ENCODE results near the gene NFE2. TPM values are rescaled to one million over a fixed set of nuclear protein-coding genes. Genes with fewer than 3 reads are reported as not detected.

Gene NFE2
- total RNA-seq, 2 experiments from 2014 or later: not detected

DNA sequence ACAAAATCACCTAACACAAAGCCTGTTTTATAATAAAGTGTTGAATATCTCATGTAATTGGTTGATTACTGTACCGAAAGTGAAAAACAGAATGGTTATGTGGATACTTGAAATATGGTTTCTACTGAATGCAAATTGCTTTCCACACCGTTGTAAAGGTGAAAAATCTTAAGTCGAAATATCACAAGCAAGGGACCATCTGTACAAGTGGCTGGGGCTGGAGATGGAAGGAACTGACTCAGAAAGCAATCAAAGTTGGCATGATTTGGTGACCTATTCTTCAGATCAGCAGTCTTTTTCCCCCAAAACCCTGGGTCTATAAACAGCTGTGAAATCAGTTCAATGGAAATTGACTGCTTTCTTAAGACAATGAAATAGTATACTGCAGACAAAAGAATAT is 24.4 kb downstream of the NFE2 start:
- Mint-ChIP-seq H3K27ac (no peak overlapping the region), H3K27me3 (no peaks in the 10 kb centered on the region), H3K4me3 (peak overlapping the region; percentile 37), H3K4me1 (peaks cover 54% of the 10 kb centered on the region), H3K36me3 (ENCODE audit: low read depth) (peaks cover 29% of the 10 kb centered on the region), H3K9me3 (no peaks in the 10 kb centered on the region)
- ChIA-PET POLR2A (no interaction called here), CTCF (interaction anchor here (1.3 to 1.7 kb wide), 2 partner anchors 10 to 23 kb away, joined by 4 to 5 read pairs; no protein-coding TSS in a partner anchor)
- no peak for DNase-seq

DNA sequence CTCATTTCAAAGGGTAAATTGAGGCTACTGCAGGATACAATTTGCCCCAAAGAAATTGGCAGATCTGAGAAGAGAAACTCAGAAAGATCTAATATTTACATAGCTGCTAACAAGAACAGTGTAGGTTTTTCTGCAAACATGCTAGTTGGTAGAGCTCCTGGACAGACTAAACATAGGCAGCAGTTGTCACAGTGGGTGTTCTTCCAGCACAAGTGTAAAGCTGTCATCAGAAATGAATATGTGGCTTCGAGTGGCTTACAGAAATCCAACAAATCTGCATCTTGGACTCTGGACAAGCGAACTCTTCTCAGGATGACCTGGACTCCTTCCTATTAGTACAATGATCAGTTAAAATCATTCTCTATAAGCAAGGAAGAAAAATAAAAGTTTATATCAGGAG is 26.8 kb downstream of the NFE2 start:
- H3K4me3 Mint-ChIP-seq: no peak overlapping the region
- no peak overlapping the region for H3K27ac Mint-ChIP-seq
- H3K4me1 Mint-ChIP-seq: peaks cover 57% of the 10 kb centered on the region
- H3K9me3 Mint-ChIP-seq: no peaks in the 10 kb centered on the region
- no peaks in the 10 kb centered on the region for H3K27me3 Mint-ChIP-seq
- H3K36me3 Mint-ChIP-seq (ENCODE audit: low read depth): peaks cover 31% of the 10 kb centered on the region
- CTCF ChIA-PET: interaction anchor here (1.1 to 1.5 kb wide), 2 partner anchors 19 to 46 kb away, joined by 3 to 4 read pairs; no protein-coding TSS in a partner anchor
- no peak for DNase-seq
- POLR2A ChIA-PET: no interaction called here

DNA sequence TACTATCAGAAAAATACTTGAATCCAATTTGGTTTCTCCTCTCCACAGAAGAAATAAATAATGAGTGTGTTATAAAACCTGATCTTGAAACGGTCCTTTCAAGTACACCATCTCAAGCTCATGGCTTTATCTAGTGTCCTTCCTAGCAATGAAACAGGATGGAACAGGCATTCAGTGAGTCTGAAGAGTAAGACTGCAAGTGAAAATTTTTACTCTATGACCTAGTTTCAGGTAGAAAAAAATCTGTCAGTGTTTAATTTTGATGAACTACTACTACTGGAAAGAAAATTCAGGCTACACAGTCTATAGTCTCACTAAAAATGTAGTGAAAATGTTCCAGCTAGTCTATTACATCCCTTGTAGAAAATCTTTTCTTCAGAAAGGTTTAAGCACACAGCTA is 28.6 kb downstream of the NFE2 start:
- peaks cover 43% of the 10 kb centered on the region for H3K4me1 Mint-ChIP-seq

DNA sequence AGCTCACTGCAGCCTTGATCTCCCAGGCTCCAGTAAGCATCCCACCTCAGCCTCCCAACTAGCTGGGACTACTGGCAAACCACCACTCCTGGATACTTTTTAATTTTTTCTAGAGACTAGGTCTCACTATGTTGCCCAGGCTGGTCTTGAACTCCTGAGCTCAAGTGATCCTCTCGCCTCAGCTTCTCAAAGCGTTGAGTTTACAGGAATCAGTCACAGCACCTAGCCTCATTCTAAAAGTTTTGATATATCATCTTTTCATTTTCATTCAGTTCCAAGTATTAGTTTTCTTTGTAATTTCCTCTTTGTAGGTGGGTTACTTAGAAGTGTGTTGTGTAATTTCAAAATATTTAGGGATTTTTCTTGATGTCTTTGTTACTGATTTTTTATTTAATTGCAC is 30.5 kb downstream of the NFE2 start:
- H3K27ac Mint-ChIP-seq: no peak overlapping the region
- no peak for DNase-seq
- peaks cover 35% of the 10 kb centered on the region for H3K4me1 Mint-ChIP-seq
- no peak overlapping the region for H3K4me3 Mint-ChIP-seq
- ChIA-PET CTCF (no interaction called here), POLR2A (no interaction called here)
- H3K9me3 Mint-ChIP-seq: no peaks in the 10 kb centered on the region
- H3K27me3 Mint-ChIP-seq: no peaks in the 10 kb centered on the region
- peaks cover 31% of the 10 kb centered on the region for H3K36me3 Mint-ChIP-seq (ENCODE audit: low read depth)

More for the DNA sequence above, 28.6 kb downstream of the NFE2 start:
- ChIA-PET POLR2A (interaction anchor here (1.0 kb wide), 1 partner anchor 9 kb away, joined by 4 read pairs; no protein-coding TSS in a partner anchor), CTCF (interaction anchor here (0.8 kb wide), 1 partner anchor 14 kb away, joined by 3 read pairs; no protein-coding TSS in a partner anchor)
- Mint-ChIP-seq H3K9me3 (no peaks in the 10 kb centered on the region), H3K36me3 (ENCODE audit: low read depth) (peaks cover 33% of the 10 kb centered on the region), H3K4me3 (no peak overlapping the region), H3K27ac (no peak overlapping the region), H3K27me3 (no peaks in the 10 kb centered on the region)
- no peak for DNase-seq

DNA sequence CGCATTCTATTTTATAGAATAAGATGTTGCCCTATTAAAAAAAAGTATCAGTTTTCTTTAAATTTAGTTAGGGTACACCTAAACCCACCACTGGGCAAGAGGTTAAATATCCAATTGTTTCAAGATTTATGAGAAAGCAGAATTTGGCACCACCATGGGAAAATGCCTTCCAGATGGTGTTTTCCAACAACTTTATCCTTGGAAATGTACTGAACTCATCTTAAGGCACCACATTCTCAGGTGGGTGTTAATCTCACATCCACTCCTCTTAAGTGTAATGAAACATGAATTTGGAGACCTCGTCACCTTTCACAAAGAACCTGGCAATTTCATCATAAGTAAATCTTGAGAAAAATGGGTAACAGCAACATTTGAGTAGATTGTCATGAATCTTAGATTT is 34.0 kb downstream of the NFE2 start:
- Mint-ChIP-seq H3K27ac (no peak overlapping the region), H3K4me3 (no peak overlapping the region), H3K9me3 (no peaks in the 10 kb centered on the region), H3K27me3 (no peaks in the 10 kb centered on the region), H3K36me3 (ENCODE audit: low read depth) (peaks cover 18% of the 10 kb centered on the region), H3K4me1 (peaks cover 21% of the 10 kb centered on the region)
- POLR2A ChIA-PET: no interaction called here
- no peak for DNase-seq
- CTCF ChIA-PET: interaction anchor here (0.9 kb wide), 1 partner anchor 15 kb away, joined by 3 read pairs; no protein-coding TSS in a partner anchor

DNA sequence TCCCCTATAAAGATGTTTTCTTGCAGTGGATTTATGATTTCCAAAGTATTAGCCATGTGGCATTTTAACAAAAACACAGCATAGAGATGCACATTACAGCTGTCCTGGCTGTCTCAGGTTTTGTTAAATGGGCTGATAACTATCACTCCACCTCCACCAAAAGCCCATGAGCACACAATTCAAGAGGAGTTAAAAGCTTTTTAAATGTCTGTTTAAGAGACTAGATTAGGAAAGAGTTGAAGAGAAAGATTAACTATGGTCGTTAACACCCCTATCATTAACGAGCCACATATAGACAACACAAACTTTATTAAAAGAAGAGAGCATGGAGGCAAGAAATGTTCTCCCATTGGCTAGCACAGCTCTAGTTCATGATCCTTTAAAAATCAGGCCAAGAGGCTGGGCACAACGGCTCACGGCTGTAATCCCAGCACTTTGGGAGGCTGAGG is 35.4 kb downstream of the NFE2 start:
- Mint-ChIP-seq H3K36me3 (ENCODE audit: low read depth) (peaks cover 19% of the 10 kb centered on the region), H3K9me3 (no peaks in the 10 kb centered on the region), H3K4me3 (no peak overlapping the region), H3K27me3 (no peaks in the 10 kb centered on the region), H3K27ac (no peak overlapping the region), H3K4me1 (peaks cover 23% of the 10 kb centered on the region)
- ChIA-PET POLR2A (interaction anchor here (0.7 kb wide), 1 partner anchor 34 kb away, joined by 6 read pairs; no protein-coding TSS in a partner anchor), CTCF (interaction anchor here (0.9 to 2.4 kb wide), 5 partner anchors 10 to 97 kb away, joined by 3 to 12 read pairs (median 3); no protein-coding TSS in a partner anchor)
- DNase-seq: no peak

DNA sequence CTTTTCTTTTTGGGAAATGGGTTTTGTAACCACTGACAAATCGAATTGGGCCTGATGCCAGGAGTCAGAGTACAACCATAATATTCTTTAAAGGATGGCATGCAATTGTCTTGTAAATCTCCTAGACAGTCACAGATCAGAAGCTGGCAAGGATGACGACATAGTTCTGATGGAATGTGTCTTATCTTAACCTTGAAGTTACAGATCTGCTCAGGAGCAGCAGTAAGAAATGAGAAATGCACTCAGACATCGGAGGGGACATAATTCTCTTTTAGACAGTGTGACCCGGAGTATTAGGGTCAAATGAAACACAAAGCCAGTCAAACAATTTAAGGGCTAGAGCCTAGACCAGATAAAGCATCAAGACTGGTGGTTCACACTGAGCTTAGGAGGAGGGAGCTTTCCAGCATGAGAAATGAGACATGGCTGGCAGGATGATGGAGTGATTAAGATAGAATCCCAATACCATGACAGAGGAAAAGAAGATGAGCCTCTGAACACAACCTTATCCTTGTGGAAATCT is 38.4 kb downstream of the NFE2 start:
- Mint-ChIP-seq H3K27ac (no peak overlapping the region), H3K9me3 (no peaks in the 10 kb centered on the region), H3K4me1 (peaks cover 42% of the 10 kb centered on the region), H3K27me3 (no peaks in the 10 kb centered on the region), H3K4me3 (no peak overlapping the region), H3K36me3 (ENCODE audit: low read depth) (peaks cover 26% of the 10 kb centered on the region)
- CTCF ChIA-PET: interaction anchor here (1.9 to 2.0 kb wide), 2 partner anchors 9 to 62 kb away, joined by 4 to 9 read pairs; partner anchors contain the start of gene COPZ1
- no peak for DNase-seq
- POLR2A ChIA-PET: no interaction called here

DNA sequence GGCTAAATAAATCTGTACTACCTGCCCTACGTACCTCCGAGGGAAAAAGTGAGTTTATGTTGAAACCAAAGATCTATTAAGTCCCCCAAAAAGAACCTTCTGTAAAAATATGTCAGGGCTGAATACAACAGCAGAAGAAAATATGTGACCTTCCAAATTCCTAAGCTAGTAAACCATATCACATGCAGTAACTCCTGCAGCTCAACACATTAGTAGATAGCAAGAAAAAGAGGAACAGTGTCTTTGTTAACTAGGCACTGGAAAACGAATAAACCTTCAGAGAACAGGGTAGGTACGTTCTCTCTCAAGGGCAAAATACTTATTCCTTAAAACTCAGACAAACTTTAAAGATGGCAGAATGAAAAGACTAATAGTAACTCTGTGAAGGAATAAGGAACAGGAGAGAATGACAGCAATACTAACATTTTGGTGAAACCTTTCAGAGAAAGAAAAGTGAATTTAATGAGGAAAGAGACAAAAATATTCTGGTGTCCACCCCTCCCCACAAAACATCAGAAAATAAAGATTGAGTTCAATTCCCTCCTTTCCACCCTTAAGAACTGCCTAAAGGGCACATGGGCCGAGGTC is 38.9 kb downstream of the NFE2 start:
- Mint-ChIP-seq H3K9me3 (no peaks in the 10 kb centered on the region), H3K27me3 (no peaks in the 10 kb centered on the region), H3K4me3 (no peak overlapping the region), H3K4me1 (peaks cover 40% of the 10 kb centered on the region), H3K27ac (no peak overlapping the region), H3K36me3 (ENCODE audit: low read depth) (peaks cover 28% of the 10 kb centered on the region)
- DNase-seq: no peak
- POLR2A ChIA-PET: no interaction called here
- CTCF ChIA-PET: interaction anchor here (1.9 to 2.0 kb wide), 2 partner anchors 8 to 63 kb away, joined by 4 to 9 read pairs; partner anchors contain the start of gene COPZ1

DNA sequence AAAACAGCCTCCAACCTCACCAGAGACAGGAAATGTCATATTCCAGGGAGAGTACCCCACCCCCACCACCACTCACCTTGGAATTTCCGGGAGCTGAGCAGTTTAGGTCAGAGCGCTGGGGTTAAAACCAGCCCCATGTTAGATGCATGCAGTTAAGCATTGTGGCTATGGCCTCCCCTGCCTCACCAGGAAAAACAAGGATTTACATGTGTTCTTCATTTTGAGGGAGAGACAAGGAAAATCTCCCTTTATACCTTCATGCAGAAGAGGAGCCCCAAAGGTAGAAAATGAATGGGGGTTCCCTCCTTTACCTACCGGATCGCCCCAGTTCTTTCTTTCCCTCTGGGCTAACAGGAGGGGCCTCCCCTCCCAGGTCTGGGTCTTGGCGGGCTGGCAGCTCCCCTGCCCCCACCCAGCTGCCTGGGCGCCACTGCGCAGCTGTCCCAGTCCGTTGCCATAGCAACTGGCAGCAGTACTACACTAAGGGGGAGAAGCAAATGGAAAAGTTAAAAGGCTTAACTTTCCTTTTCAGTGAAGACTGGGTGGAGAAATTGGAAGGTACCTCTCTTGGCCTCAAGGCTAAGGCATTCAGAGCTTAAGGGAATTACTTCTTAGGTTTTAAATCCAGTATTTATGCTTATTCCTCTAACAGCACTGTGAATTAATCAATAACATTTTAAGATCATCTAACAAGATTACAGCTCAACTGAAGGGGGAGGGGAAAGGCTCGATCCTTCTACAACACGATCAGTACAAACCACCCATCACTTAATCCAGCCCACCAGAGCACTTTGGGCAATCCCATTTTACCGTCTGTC is 41.4 kb downstream of the NFE2 start:
- ChIA-PET CTCF (interaction anchor here (0.6 to 1.7 kb wide), 3 partner anchors 10 to 120 kb away, joined by 3 to 5 read pairs (median 4); no protein-coding TSS in a partner anchor), POLR2A (no interaction called here)
- no peak overlapping the region for H3K4me3 Mint-ChIP-seq
- H3K9me3 Mint-ChIP-seq: no peaks in the 10 kb centered on the region
- H3K27ac Mint-ChIP-seq: peak overlapping the region; percentile 54
- H3K4me1 Mint-ChIP-seq: peaks cover 33% of the 10 kb centered on the region
- peaks cover 39% of the 10 kb centered on the region for H3K36me3 Mint-ChIP-seq (ENCODE audit: low read depth)
- H3K27me3 Mint-ChIP-seq: no peaks in the 10 kb centered on the region
- DNase-seq: peak; percentile 50

DNA sequence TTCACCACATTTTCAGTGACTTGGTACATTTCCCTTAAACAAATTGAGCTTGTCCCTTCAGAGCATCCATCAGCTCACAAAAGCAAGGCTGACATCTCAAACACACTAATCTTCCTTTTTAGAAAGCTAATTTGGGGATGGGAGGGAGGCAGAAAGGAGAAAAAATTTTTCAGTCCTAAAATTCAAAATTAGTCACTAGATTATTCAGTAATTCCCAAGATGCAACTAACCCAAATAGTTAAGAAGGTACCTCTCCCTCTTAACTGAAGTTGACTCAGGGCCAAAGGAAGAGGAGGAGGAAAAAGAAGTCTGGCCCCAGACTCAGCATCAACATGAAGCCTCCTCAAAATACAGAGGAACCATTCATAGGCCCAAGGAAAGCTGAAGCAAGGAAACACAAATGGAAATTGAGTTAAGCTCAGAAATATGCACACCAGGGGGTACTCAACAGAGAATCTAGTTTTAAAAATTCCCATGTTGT is 42.6 kb downstream of the NFE2 start:
- ChIA-PET POLR2A (no interaction called here), CTCF (interaction anchor here (0.7 to 1.6 kb wide), 3 partner anchors 11 to 121 kb away, joined by 3 to 4 read pairs (median 3); no protein-coding TSS in a partner anchor)
- Mint-ChIP-seq H3K36me3 (ENCODE audit: low read depth) (peaks cover 37% of the 10 kb centered on the region), H3K4me1 (peaks cover 33% of the 10 kb centered on the region), H3K27me3 (no peaks in the 10 kb centered on the region), H3K27ac (peak overlapping the region; percentile 42), H3K4me3 (no peak overlapping the region), H3K9me3 (no peaks in the 10 kb centered on the region)
- no peak for DNase-seq

DNA sequence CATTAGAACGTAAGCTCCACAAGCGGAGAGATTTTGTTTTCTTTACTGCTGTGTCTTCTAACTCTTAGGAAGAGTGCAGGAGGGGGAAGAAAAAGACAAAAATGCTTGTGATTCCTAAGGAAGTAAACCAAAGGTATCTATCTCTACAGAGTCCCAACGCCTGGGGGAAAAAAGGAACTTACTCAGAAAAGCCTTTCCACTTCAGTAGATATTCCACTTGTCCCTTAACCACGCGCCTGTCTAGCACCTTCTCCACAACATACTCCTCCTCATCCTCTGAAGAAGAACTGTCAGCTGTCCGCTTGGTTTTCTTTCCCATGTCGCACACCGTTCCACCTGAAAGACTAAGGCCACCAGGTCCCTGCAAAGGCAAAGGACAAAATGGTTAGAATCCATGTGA is 43.5 kb downstream of the NFE2 start:
- Mint-ChIP-seq H3K4me1 (peaks cover 31% of the 10 kb centered on the region), H3K9me3 (no peaks in the 10 kb centered on the region), H3K27ac (no peak overlapping the region), H3K4me3 (no peak overlapping the region), H3K27me3 (no peaks in the 10 kb centered on the region), H3K36me3 (ENCODE audit: low read depth) (peaks cover 36% of the 10 kb centered on the region)
- no peak for DNase-seq
- ChIA-PET CTCF (interaction anchor here (1.0 kb wide), 1 partner anchor 16 kb away, joined by 3 read pairs; no protein-coding TSS in a partner anchor), POLR2A (no interaction called here)

DNA sequence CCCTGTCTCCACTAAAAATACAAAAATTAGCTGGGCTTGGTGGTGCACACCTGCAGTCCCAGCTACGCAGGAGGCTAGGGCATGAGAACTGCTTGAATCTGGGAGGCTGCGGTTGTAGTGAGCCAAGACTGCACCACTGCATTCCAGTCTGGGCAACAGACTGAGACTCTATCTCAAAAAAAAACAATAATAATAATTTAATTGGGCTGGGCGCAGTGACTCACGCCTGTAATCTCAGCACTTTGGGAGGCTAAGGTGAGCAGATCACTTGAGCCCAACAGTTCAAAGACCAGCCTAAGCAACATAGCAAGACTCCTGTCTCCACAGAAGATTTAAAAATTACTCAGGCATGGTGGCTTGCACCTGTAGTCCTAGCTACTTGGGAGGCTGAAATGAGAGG is 47.6 kb downstream of the NFE2 start:
- Mint-ChIP-seq H3K4me1 (peaks cover 12% of the 10 kb centered on the region), H3K27me3 (no peaks in the 10 kb centered on the region), H3K9me3 (no peaks in the 10 kb centered on the region), H3K4me3 (no peak overlapping the region), H3K36me3 (ENCODE audit: low read depth) (peaks cover 50% of the 10 kb centered on the region), H3K27ac (no peak overlapping the region)
- ChIA-PET POLR2A (no interaction called here), CTCF (interaction anchor here (0.6 to 3.3 kb wide), 6 partner anchors 9 to 71 kb away, joined by 4 to 12 read pairs (median 5); partner anchors contain the start of gene COPZ1)
- no peak for DNase-seq

All from activated CD4-positive, alpha-beta T cell treated with anti-CD3 and anti-CD28 coated beads, Interleukin-2, amount 10 ng/mL, durations not matched to agents 7 days and 5 days (primary cell).